PC-3 (cell line): Measurements from ENCODE around the gene CBX6.

Experiments used
- CTCF ChIP-seq: fragments of 300-600 bp; sonication (generic); conservative IDR thresholded peaks from 2 replicates; pipeline ENCODE4 v1.5.1; 2017; ENCODE audit warnings: antibody characterized with exemption, low read depth, mild to moderate bottlenecking, low read length
- EZH2 ChIP-seq: fragments of 300-600 bp; sonication (generic); IDR thresholded peaks from one replicate; pipeline ENCODE4 v1.6.1; 2017; ENCODE audit warnings: antibody characterized with exemption, mild to moderate bottlenecking, low read length; ENCODE audit not compliant: unreplicated experiment

- no peak for TF ChIP-seq CTCF
- TF ChIP-seq EZH2 = no peak
Measured at GRCh38 chr22:38891256-38891655, 19.2 kb upstream of the CBX6 start.
